B cell (primary cell): ENCODE results near the gene PAX3. TPM values are rescaled to one million over a fixed set of nuclear protein-coding genes. Genes with fewer than 3 reads are reported as not detected.

ENCODE experiments used
- ATAC-seq: fragments of 200-7000 bp; cut with Tn5 transposase; one replicate; pipeline ENCODE4 v1.10.0; 2021; ENCODE audit warnings: low read depth, mild to moderate bottlenecking, moderate number of reproducible peaks, moderate library complexity
- CTCF ChIA-PET: fragments of 350-600 bp; sonication (Branson Sonifier 250); formaldehyde crosslinking; loops from one replicate; lab custom pipeline; 2021; ENCODE audit warnings: antibody characterized with exemption, inconsistent platforms; lab: Charles Lee
- POLR2A ChIA-PET: fragments of 350-600 bp; sonication (Branson Sonifier 250); formaldehyde crosslinking; loops from one replicate; lab custom pipeline; 2021; ENCODE audit warnings: antibody characterized with exemption; lab: Charles Lee
- DNase-seq: peaks from one replicate; pipeline ENCODE4 v3.0.0; 2013
- H2AFZ ChIP-seq: 2 replicates; pipeline ENCODE4 v1.6.1; 2012; ENCODE audit warnings: mild to moderate bottlenecking, low read depth, low read length; ENCODE audit not compliant: insufficient read depth, poor library complexity, severe bottlenecking
- H3K27ac ChIP-seq, 2 donors: 1 replicate in 1 of 2; 2 replicates in 1 of 2; pipeline ENCODE4 v1.5.1; 2012 to 2013; ENCODE audit warnings: low read length in 2 of 2, mild to moderate bottlenecking in 2 of 2, moderate library complexity in 1 of 2
- H3K27me3 ChIP-seq, 4 experiments: fragments of 200-600 bp in 1 of 4; sonication (generic) in 1 of 4; replicated peaks in 1 of 4; 1 replicate in 2 of 4; 2 replicates in 2 of 4; pipeline versions ENCODE4 v1.6.1 to v1.7.0; 2013 to 2016; ENCODE audit warnings: low read length in 3 of 4, mild to moderate bottlenecking in 2 of 4, mixed read lengths in 1 of 4, moderate library complexity in 1 of 4; ENCODE audit not compliant: insufficient read depth in 4 of 4, control insufficient read depth in 3 of 4; ENCODE audit errors: control extremely low read depth in 1 of 4
- H3K36me3 ChIP-seq, 2 experiments: replicated peaks in 1 of 2; 1 replicate in 1 of 2; 2 replicates in 1 of 2; pipeline versions ENCODE4 v1.6.1 to v1.7.1; 2013; ENCODE audit warnings: low read length in 1 of 2; ENCODE audit not compliant: insufficient read depth in 2 of 2, control insufficient read depth in 1 of 2; ENCODE audit errors: control extremely low read depth in 1 of 2, extremely low read depth in 1 of 2
- H3K4me1 ChIP-seq, 2 donors: fragments of 200-600 bp in 1 of 2; sonication (generic) in 1 of 2; 1 replicate in 1 of 2; 2 replicates in 1 of 2; pipeline versions ENCODE4 v1.5.1 to v1.6.1; 2013 to 2017; ENCODE audit warnings: low read length in 2 of 2; ENCODE audit not compliant: control insufficient read depth in 2 of 2, insufficient read depth in 2 of 2
- H3K4me2 ChIP-seq: replicated peaks from 2 replicates; pipeline ENCODE3; 2012; ENCODE audit warnings: mild to moderate bottlenecking, low read depth, low read length; ENCODE audit not compliant: poor library complexity, severe bottlenecking
- H3K4me3 ChIP-seq, 5 experiments: fragments of 200-600 bp in 1 of 5; sonication (generic) in 1 of 5; 1 replicate in 3 of 5; 2 replicates in 2 of 5; pipeline versions ENCODE4 v1.5.1 to v1.7.0; 2011 to 2016; ENCODE audit warnings: low read length in 4 of 5, mild to moderate bottlenecking in 4 of 5, low read depth in 2 of 5, control low read depth in 1 of 5, moderate library complexity in 1 of 5; ENCODE audit not compliant: insufficient read depth in 1 of 5; ENCODE audit errors: control extremely low read depth in 1 of 5, extremely low read depth in 1 of 5
- H3K79me2 ChIP-seq: fragments of 200-600 bp; sonication (generic); one replicate; pipeline ENCODE4 v1.6.0; 2016; ENCODE audit warnings: low read length; ENCODE audit not compliant: control insufficient read depth, insufficient read depth
- H3K9ac ChIP-seq: fragments of 200-600 bp; sonication (generic); 2 replicates; pipeline ENCODE4 v1.6.1; 2017; ENCODE audit warnings: mild to moderate bottlenecking, low read length, moderate library complexity
- H3K9me3 ChIP-seq, 3 donors: one replicate each; pipeline versions ENCODE4 v1.6.1 to v1.7.1; 2013; ENCODE audit warnings: low read length in 2 of 3; ENCODE audit not compliant: control insufficient read depth in 2 of 3, insufficient read depth in 1 of 3; ENCODE audit errors: control extremely low read depth in 1 of 3
- H4K20me1 ChIP-seq: 2 replicates; pipeline ENCODE4 v1.6.0; 2012; ENCODE audit warnings: mild to moderate bottlenecking, low read length; ENCODE audit not compliant: insufficient read depth, control insufficient read depth, poor library complexity, severe bottlenecking
- H3K27ac Mint-ChIP-seq: one replicate; pipeline ENCODE4 v1.8.0; 2021; ENCODE audit warnings: mixed read lengths
- H3K27me3 Mint-ChIP-seq: one replicate; pipeline ENCODE4 v1.8.0; 2021; ENCODE audit warnings: mixed read lengths
- H3K4me1 Mint-ChIP-seq: one replicate; pipeline ENCODE4 v1.8.0; 2021; ENCODE audit warnings: mixed read lengths
- H3K4me3 Mint-ChIP-seq: one replicate; pipeline ENCODE4 v1.8.0; 2021; ENCODE audit warnings: mixed read lengths
- H3K9me3 Mint-ChIP-seq: one replicate; pipeline ENCODE4 v1.8.0; 2022; ENCODE audit warnings: mixed read lengths; ENCODE audit not compliant: insufficient read depth
- EZH2 ChIP-seq: IDR thresholded peaks from 2 replicates; pipeline ENCODE4 v1.6.1; 2012; ENCODE audit warnings: borderline replicate concordance, low read depth, mild to moderate bottlenecking, moderate library complexity, low read length; ENCODE audit not compliant: insufficient read depth, poor library complexity, severe bottlenecking
- WGBS: methylation state at CpG from one replicate; pipeline ENCODE4 v1.1.5; 2013; ENCODE audit warnings: missing lambda C conversion rate; ENCODE audit not compliant: insufficient coverage; 5-methylcytosine and 5-hydroxymethylcytosine counted together
- intact Hi-C: fragments of 100-400 bp; cut with micrococcal nuclease; formaldehyde crosslinking; loops from one replicate; pipeline ENCODE4 v1.10.0; 2022
- polyA plus RNA-seq: library from polyadenylated mRNA; depleted of rRNA; stranded (reverse); fragments of >200 nt; gene quantifications from 2 replicates; pipeline ENCODE4 v1.2.3, GENCODE V29; 2012
- total RNA-seq, 2 donors: library from RNA; stranded (reverse); fragments of 120-200 nt in 1 of 2; gene quantifications; 1 replicate in 1 of 2; 2 replicates in 1 of 2; pipeline versions ENCODE4 v1.2.3 to v1.2.4, GENCODE V29; 2013 to 2022
- TF ChIP-seq, protein P1 (sequence below): fragments of 200-600 bp; IDR thresholded peaks from one replicate; pipeline ENCODE4 v1.8.0; 2022; ENCODE audit warnings: antibody characterized with exemption, mild to moderate bottlenecking

Gene PAX3
- total and polyA plus RNA-seq, 2 donors (not counting 1 experiment from before 2014, with no cell fraction given): not detected

DNA sequence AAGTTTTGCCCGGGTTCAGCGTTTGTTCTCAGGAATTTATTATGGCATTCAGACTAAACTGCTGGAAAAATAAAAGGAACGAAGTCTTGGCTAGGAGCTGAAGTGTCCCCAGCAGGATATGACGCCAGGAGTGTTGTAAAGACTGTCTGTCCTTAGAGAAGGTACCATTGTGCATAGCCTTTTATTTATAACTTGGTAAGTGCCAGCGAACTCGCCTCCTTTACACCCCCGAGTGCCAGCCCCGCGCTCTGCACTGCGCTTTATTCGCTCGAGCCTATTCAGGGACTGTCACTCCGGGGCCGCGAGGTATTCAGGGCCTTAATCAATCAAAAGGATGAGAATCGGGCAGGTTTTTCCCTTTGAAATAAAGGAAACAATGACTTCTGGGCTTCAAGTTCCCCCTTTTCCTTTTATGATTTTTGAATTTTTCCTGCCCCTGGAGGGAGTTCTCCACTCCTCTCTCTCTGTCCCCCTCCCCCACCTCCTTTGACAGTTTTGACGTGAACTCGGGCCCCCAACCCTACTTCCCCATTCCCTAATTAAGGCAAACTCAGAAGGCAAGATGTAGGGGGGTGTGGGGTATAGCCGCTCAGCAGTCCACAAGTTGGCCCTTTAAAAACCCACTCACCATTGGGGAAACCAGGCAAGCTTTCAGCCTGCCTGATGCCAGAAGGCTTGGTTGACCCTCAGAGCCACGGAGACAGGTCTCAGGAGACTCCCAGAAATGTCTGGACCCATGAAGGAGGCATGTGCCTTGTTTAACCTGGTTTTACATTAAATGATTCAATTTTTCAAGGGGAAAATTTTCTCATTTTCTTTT is 1.3 kb upstream of the PAX3 start:
- CTCF ChIA-PET: interaction anchor here (1.0 kb wide), 2 partner anchors 8 to 262 kb away, joined by 3 read pairs; no protein-coding TSS in a partner anchor

DNA sequence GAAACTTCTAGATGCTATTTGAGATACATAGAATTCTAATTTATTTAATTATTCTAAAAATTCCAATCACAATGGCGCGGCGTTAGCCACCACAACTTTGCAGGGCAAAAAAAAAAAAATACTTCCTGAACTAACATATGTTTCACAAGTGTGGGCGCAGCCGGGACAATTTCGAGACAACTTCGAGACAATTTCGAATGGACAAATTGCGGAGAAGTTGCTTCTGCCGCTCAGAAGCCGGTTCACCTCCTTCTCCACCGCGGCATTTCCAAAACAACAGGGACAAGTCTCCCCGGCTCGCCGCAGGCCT is 842 bp downstream of the PAX3 start:
- no peak for DNase-seq
- Histone ChIP-seq H3K27me3 (peaks cover 0 to 97% (median 67%) of the 10 kb centered on the region in 4 experiments), H3K4me2 (no peak overlapping the region), H3K27ac (no peak overlapping the region), H3K9me3 (peaks cover 0 to 75% (median 8%) of the 10 kb centered on the region in 3 donors), H4K20me1 (no peaks in the 10 kb centered on the region), H3K79me2 (no peaks in the 10 kb centered on the region), H3K36me3 (no peaks in the 10 kb centered on the region), H3K4me1 (peaks cover 12 to 26% of the 10 kb centered on the region in 2 donors), H2AFZ (no peak overlapping the region), H3K9ac (no peak overlapping the region), H3K4me3 (no peak overlapping the region)
- H3K27ac Mint-ChIP-seq: no peak overlapping the region
- ChIA-PET POLR2A (no interaction called here), CTCF (no interaction called here)
- H3K4me1 Mint-ChIP-seq: peaks cover 20% of the 10 kb centered on the region
- H3K9me3 Mint-ChIP-seq: peaks cover 2% of the 10 kb centered on the region
- no peak overlapping the region for H3K4me3 Mint-ChIP-seq
- no peak for TF ChIP-seq EZH2
- TF ChIP-seq, protein P1, sequence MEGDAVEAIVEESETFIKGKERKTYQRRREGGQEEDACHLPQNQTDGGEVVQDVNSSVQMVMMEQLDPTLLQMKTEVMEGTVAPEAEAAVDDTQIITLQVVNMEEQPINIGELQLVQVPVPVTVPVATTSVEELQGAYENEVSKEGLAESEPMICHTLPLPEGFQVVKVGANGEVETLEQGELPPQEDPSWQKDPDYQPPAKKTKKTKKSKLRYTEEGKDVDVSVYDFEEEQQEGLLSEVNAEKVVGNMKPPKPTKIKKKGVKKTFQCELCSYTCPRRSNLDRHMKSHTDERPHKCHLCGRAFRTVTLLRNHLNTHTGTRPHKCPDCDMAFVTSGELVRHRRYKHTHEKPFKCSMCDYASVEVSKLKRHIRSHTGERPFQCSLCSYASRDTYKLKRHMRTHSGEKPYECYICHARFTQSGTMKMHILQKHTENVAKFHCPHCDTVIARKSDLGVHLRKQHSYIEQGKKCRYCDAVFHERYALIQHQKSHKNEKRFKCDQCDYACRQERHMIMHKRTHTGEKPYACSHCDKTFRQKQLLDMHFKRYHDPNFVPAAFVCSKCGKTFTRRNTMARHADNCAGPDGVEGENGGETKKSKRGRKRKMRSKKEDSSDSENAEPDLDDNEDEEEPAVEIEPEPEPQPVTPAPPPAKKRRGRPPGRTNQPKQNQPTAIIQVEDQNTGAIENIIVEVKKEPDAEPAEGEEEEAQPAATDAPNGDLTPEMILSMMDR: no peak
- no peak for ATAC-seq
- intact Hi-C loops: no loop called here
- H3K27me3 Mint-ChIP-seq: peaks cover 85% of the 10 kb centered on the region
- 5% methylated on average over 15 of the region's 16 CpGs for WGBS

More for the DNA sequence above, 1.3 kb upstream of the PAX3 start:
- POLR2A ChIA-PET: no interaction called here
- H3K4me1 Mint-ChIP-seq: peaks cover 30% of the 10 kb centered on the region
- TF ChIP-seq EZH2: no peak
- Histone ChIP-seq H3K4me2 (no peak overlapping the region), H3K9me3 (peaks cover 0 to 80% (median 8%) of the 10 kb centered on the region in 3 donors), H2AFZ (no peak overlapping the region), H3K4me1 (peaks cover 24 to 39% of the 10 kb centered on the region in 2 donors), H3K27ac (no peak overlapping the region), H4K20me1 (no peaks in the 10 kb centered on the region), H3K36me3 (no peaks in the 10 kb centered on the region), H3K27me3 (peaks cover 0 to 97% (median 75%) of the 10 kb centered on the region in 4 experiments), H3K4me3 (no peak overlapping the region), H3K9ac (no peak overlapping the region), H3K79me2 (no peaks in the 10 kb centered on the region)
- H3K4me3 Mint-ChIP-seq: no peak overlapping the region
- intact Hi-C loops: no loop called here
- peaks cover 2% of the 10 kb centered on the region for H3K9me3 Mint-ChIP-seq
- WGBS: 18% methylated on average over 13 of the region's 20 CpGs
- ATAC-seq (no peak), DNase-seq (no peak)
- peaks cover 86% of the 10 kb centered on the region for H3K27me3 Mint-ChIP-seq
- no peak overlapping the region for H3K27ac Mint-ChIP-seq
